Neuronal stem cell (in vitro differentiated cells): ENCODE data around the gene FAS. TPM values are rescaled to one million over a fixed set of nuclear protein-coding genes. Genes with fewer than 3 reads are reported as not detected.

Experiments
- DNase-seq: peaks from one replicate; pipeline ENCODE4 v3.0.0-alpha.2; 2013; ENCODE audit warnings: low spot score
- H2AFZ ChIP-seq: one replicate; pipeline ENCODE4 v1.6.1; 2013; ENCODE audit warnings: mild to moderate bottlenecking, low read length, inconsistent platforms
- H2AK5ac ChIP-seq: 2 replicates; pipeline ENCODE4 v1.6.1; 2013; ENCODE audit warnings: low read depth, mild to moderate bottlenecking, inconsistent platforms, low read length, moderate library complexity, mixed read lengths
- H2BK120ac ChIP-seq: 2 replicates; pipeline ENCODE4 v1.6.1; 2013; ENCODE audit warnings: low read depth, mild to moderate bottlenecking, inconsistent platforms, low read length, moderate library complexity, mixed read lengths
- H2BK12ac ChIP-seq: one replicate; pipeline ENCODE4 v1.6.1; 2013; ENCODE audit warnings: low read length, inconsistent platforms
- H2BK15ac ChIP-seq: 2 replicates; pipeline ENCODE4 v1.6.1; 2013; ENCODE audit warnings: mild to moderate bottlenecking, low read length, inconsistent platforms, mixed read lengths
- H2BK5ac ChIP-seq: one replicate; pipeline ENCODE4 v1.6.1; 2013; ENCODE audit warnings: inconsistent platforms, mild to moderate bottlenecking, low read length, moderate library complexity
- H3K14ac ChIP-seq: one replicate; pipeline ENCODE4 v1.6.1; 2013; ENCODE audit warnings: low read length, inconsistent platforms
- H3K18ac ChIP-seq: 2 replicates; pipeline ENCODE4 v1.6.1; 2013; ENCODE audit warnings: low read length, inconsistent platforms
- H3K23ac ChIP-seq: 2 replicates; pipeline ENCODE4 v1.6.1; 2013; ENCODE audit warnings: low read depth, mild to moderate bottlenecking, mixed read lengths, low read length, inconsistent platforms; ENCODE audit not compliant: poor library complexity
- H3K27ac ChIP-seq: replicated peaks from 3 replicates; pipeline ENCODE4 v1.5.1; 2013; ENCODE audit warnings: low read length, inconsistent platforms
- H3K27me3 ChIP-seq, 3 experiments: 2 replicates each; pipeline ENCODE4 v1.6.1; 2013; ENCODE audit warnings: low read length in 3 of 3, mild to moderate bottlenecking in 2 of 3, inconsistent platforms in 1 of 3, low read depth in 1 of 3, mixed read lengths in 1 of 3, moderate library complexity in 1 of 3; ENCODE audit not compliant: control insufficient read depth in 3 of 3, insufficient read depth in 3 of 3
- H3K36me3 ChIP-seq, 2 donors: replicated peaks in 1 of 2; 2 replicates each; pipeline ENCODE4 v1.6.1; 2013; ENCODE audit warnings: low read length in 2 of 2; ENCODE audit not compliant: control insufficient read depth in 2 of 2, insufficient read depth in 2 of 2
- H3K4ac ChIP-seq: 2 replicates; pipeline ENCODE4 v1.6.1; 2013; ENCODE audit warnings: inconsistent platforms, mild to moderate bottlenecking, low read length, moderate library complexity
- H3K4me1 ChIP-seq, 2 donors: 1 replicate in 1 of 2; 2 replicates in 1 of 2; pipeline ENCODE4 v1.6.1; 2013; ENCODE audit warnings: low read length in 2 of 2, low read depth in 1 of 2; ENCODE audit not compliant: control insufficient read depth in 2 of 2, insufficient read depth in 1 of 2
- H3K4me2 ChIP-seq: one replicate; pipeline ENCODE4 v1.6.1; 2013; ENCODE audit warnings: mild to moderate bottlenecking, low read length, inconsistent platforms; ENCODE audit not compliant: insufficient read depth, poor library complexity, severe bottlenecking
- H3K4me3 ChIP-seq, 2 donors: 2 replicates each; pipeline ENCODE4 v1.5.1; 2013; ENCODE audit warnings: low read length in 2 of 2, mild to moderate bottlenecking in 2 of 2, inconsistent platforms in 1 of 2, moderate library complexity in 1 of 2
- H3K79me1 ChIP-seq: one replicate; pipeline ENCODE4 v1.6.1; 2013; ENCODE audit warnings: low read depth, mild to moderate bottlenecking, inconsistent platforms, low read length, moderate library complexity
- H3K9ac ChIP-seq: one replicate; pipeline ENCODE4 v1.6.1; 2013; ENCODE audit warnings: mild to moderate bottlenecking, low read depth, low read length, inconsistent platforms; ENCODE audit not compliant: poor library complexity
- H3K9me3 ChIP-seq, 2 donors: replicated peaks in 1 of 2; 2 replicates each; pipeline versions ENCODE3 to v1.6.1; 2013; ENCODE audit warnings: low read length in 2 of 2, mild to moderate bottlenecking in 2 of 2, inconsistent platforms in 1 of 2, low read depth in 1 of 2, mixed read lengths in 1 of 2, moderate library complexity in 1 of 2; ENCODE audit not compliant: control insufficient read depth in 2 of 2, insufficient read depth in 1 of 2
- H4K8ac ChIP-seq: one replicate; pipeline ENCODE4 v1.6.1; 2013; ENCODE audit warnings: low read depth, mild to moderate bottlenecking, inconsistent platforms, low read length, moderate library complexity
- H4K91ac ChIP-seq: one replicate; pipeline ENCODE4 v1.6.1; 2013; ENCODE audit warnings: low read length, low read depth, mild to moderate bottlenecking, inconsistent platforms; ENCODE audit not compliant: poor library complexity
- WGBS, 2 donors: extraction: QIAGEN DNeasy Blood & Tissue Kit; methylation state at CpG; one replicate each; pipeline ENCODE4 v1.1.7; 2013; ENCODE audit warnings: missing lambda C conversion rate in 2 of 2, mixed read lengths in 1 of 2; ENCODE audit not compliant: insufficient read length in 2 of 2, insufficient replicate concordance in 1 of 2; ENCODE audit errors: extremely low coverage in 2 of 2; 5-methylcytosine and 5-hydroxymethylcytosine counted together
- polyA plus RNA-seq, 2 experiments: library from polyadenylated mRNA; stranded (reverse); fragments of 200-250 nt; gene quantifications; one replicate each; pipeline ENCODE4 v1.2.3, GENCODE V29; 2013

FAS gene
- 6.8 TPM for polyA plus RNA-seq (2013, experiment 1 of 2)
- polyA plus RNA-seq (2013, experiment 2 of 2) = 7.4 TPM

- Histone ChIP-seq H2AK5ac (peak within 1 kb of the TSS; percentile 47), H3K4ac (no peak within 1 kb of the TSS), H3K9me3 (no peaks in the 10 kb centered on the region), H2BK15ac (peak within 1 kb of the TSS; percentile 99), H3K18ac (peak within 1 kb of the TSS; percentile 99), H2BK12ac (peak within 1 kb of the TSS; percentile 79), H3K9ac (peak within 1 kb of the TSS; percentile 82), H3K27ac (peak within 1 kb of the TSS; percentile 76), H4K8ac (no peak within 1 kb of the TSS), H2BK120ac (peak within 1 kb of the TSS; percentile 93), H3K4me3 (peak within 1 kb of the TSS; percentile 52 to 93), H3K23ac (peak within 1 kb of the TSS; percentile 23), H3K36me3 (no peaks in the 10 kb centered on the region), H3K4me1 (peaks cover 4 to 20% of the 10 kb centered on the region in 2 donors), H3K14ac (peak within 1 kb of the TSS; percentile 51), H2AFZ (peak within 1 kb of the TSS; percentile 95), H2BK5ac (peak within 1 kb of the TSS; percentile 99), H4K91ac (peak within 1 kb of the TSS; percentile 86), H3K27me3 (no peaks in the 10 kb centered on the region), H3K4me2 (peak within 1 kb of the TSS; percentile 91), H3K79me1 (no peaks in the 10 kb centered on the region)
- no CpG with 5 or more reads among the region's 51 CpGs for whole genome bisulfite sequencing, 2 donors
- DNase-seq = peak; percentile 37
Observed at GRCh38 chr10:88990384-88991160, at the start of gene FAS. Gene FAS (plus strand): TSS chr10:88990798. CDS start chr10:88990877, 79 bp downstream.

- Histone ChIP-seq H3K14ac (no peak overlapping the region), H3K23ac (no peak overlapping the region)
Observed at GRCh38 chr10:88941026-88941425, 49.6 kb upstream of the FAS start.

GRCh38 chr10:88943778-88944177 lies 46.8 kb upstream of the FAS start:
- no CpG with 5 or more reads among the region's 3 CpGs for WGBS, 2 donors
- H2BK5ac ChIP-seq = no peak overlapping the region
- H2BK120ac ChIP-seq = no peak overlapping the region
- H3K27ac ChIP-seq = no peak overlapping the region
- H3K9ac ChIP-seq = no peak overlapping the region
- no peak overlapping the region for H3K4me2 ChIP-seq
- no peak overlapping the region for H2BK12ac ChIP-seq
- H3K23ac ChIP-seq = no peak overlapping the region
- H3K4ac ChIP-seq = no peak overlapping the region
- H3K27me3 ChIP-seq = no peaks in the 10 kb centered on the region
- no peak overlapping the region for H4K91ac ChIP-seq
- no peak overlapping the region for H3K14ac ChIP-seq
- H3K79me1 ChIP-seq = no peaks in the 10 kb centered on the region
- H3K4me3 ChIP-seq = no peak overlapping the region
- H4K8ac ChIP-seq = no peak overlapping the region
- H3K9me3 ChIP-seq = no peaks in the 10 kb centered on the region
- no peak overlapping the region for H3K18ac ChIP-seq
- no peak overlapping the region for H2AFZ ChIP-seq
- H2BK15ac ChIP-seq = no peak overlapping the region
- H3K36me3 ChIP-seq = peaks cover 0 to 11% of the 10 kb centered on the region in 2 donors
- DNase-seq = no peak
- H3K4me1 ChIP-seq = no peaks in the 10 kb centered on the region
- no peak overlapping the region for H2AK5ac ChIP-seq

More at GRCh38 chr10:88941026-88941425, 49.6 kb upstream of the FAS start:
- Histone ChIP-seq H2BK5ac (no peak overlapping the region), H2AK5ac (no peak overlapping the region), H3K4me1 (no peaks in the 10 kb centered on the region), H4K91ac (no peak overlapping the region), H4K8ac (no peak overlapping the region), H3K27ac (no peak overlapping the region), H3K18ac (no peak overlapping the region), H3K4ac (no peak overlapping the region), H3K9ac (no peak overlapping the region), H3K9me3 (no peaks in the 10 kb centered on the region), H3K4me2 (no peak overlapping the region), H3K36me3 (peaks cover 0 to 13% of the 10 kb centered on the region in 2 donors), H3K27me3 (no peaks in the 10 kb centered on the region), H2BK120ac (no peak overlapping the region), H2AFZ (no peak overlapping the region), H2BK12ac (no peak overlapping the region), H2BK15ac (no peak overlapping the region), H3K79me1 (no peaks in the 10 kb centered on the region), H3K4me3 (peak overlapping the region in 1 of 2 donors; percentile 3)
- WGBS, 2 donors = no CpG with 5 or more reads among the region's 6 CpGs
- no peak for DNase-seq

- Histone ChIP-seq H2BK15ac (no peak overlapping the region), H3K79me1 (no peaks in the 10 kb centered on the region), H2AK5ac (no peak overlapping the region), H3K18ac (no peak overlapping the region), H3K23ac (no peak overlapping the region), H2BK5ac (no peak overlapping the region), H3K4me3 (no peak overlapping the region), H3K9me3 (no peaks in the 10 kb centered on the region), H2BK12ac (no peak overlapping the region), H3K9ac (no peak overlapping the region), H4K8ac (no peak overlapping the region), H2AFZ (no peak overlapping the region), H4K91ac (no peak overlapping the region), H3K4me1 (no peaks in the 10 kb centered on the region), H3K27ac (no peak overlapping the region), H3K36me3 (peaks cover 0 to 8% of the 10 kb centered on the region in 2 donors), H3K14ac (no peak overlapping the region), H2BK120ac (no peak overlapping the region), H3K27me3 (no peaks in the 10 kb centered on the region), H3K4me2 (no peak overlapping the region), H3K4ac (no peak overlapping the region)
- WGBS, 2 donors = no CpG with 5 or more reads among the region's 3 CpGs
- DNase-seq = no peak
Observed at GRCh38 chr10:88944813-88945212, 45.8 kb upstream of the FAS start.
